H1 (cell line): ENCODE measurements around the gene DTWD1. TPM values are rescaled to one million over a fixed set of nuclear protein-coding genes. Genes with fewer than 3 reads are reported as not detected.

ENCODE experiments used
- ATF3 ChIP-seq: IDR thresholded peaks from 2 replicates; pipeline ENCODE4 v1.6.1; 2011; ENCODE audit warnings: low read depth, mild to moderate bottlenecking, low read length; ENCODE audit not compliant: insufficient read depth
- CHD2 ChIP-seq: IDR thresholded peaks from 2 replicates; pipeline ENCODE4 v1.6.1; 2012; ENCODE audit warnings: low read length, improper control_type of control experiment
- polyA plus RNA-seq, 7 experiments: library from polyadenylated mRNA; depleted of rRNA in 3 of 7; stranded (reverse) in 5 of 7; unstranded in 2 of 7; fragments of >200 nt in 5 of 7; fragments of 200-250 nt in 2 of 7; gene quantifications; 1 replicate in 5 of 7; 2 replicates in 1 of 7; 4 replicates in 1 of 7; pipeline versions ENCODE4 v1.2.1 to v1.2.3, GENCODE V29; 2011 to 2013; ENCODE audit warnings: missing spikeins in 2 of 7, mixed read lengths in 2 of 7
- total RNA-seq: library from RNA; stranded (reverse); fragmentation: NEBNext Ultra II Directional; extraction: Animal tissue kit (Norgen Biotek cat#: 25700); gene quantifications from 2 replicates; pipeline ENCODE4 v1.2.1, GENCODE V29; 2021

Gene DTWD1
- total and polyA plus RNA-seq, 2 of the 8 experiments (the other 6 are each of a cell fraction or from before 2014, with no cell fraction given), result 10.4 to 32.4 TPM

GRCh38 chr15:49646891-49647290, 26.0 kb downstream of the DTWD1 start (continued):
- TF ChIP-seq ATF3 (no peak), CHD2 (no peak)
